Hepatocyte (in vitro differentiated cells): Measurements from ENCODE around the gene RANGAP1. TPM values are rescaled to one million over a fixed set of nuclear protein-coding genes. Genes with fewer than 3 reads are reported as not detected.

ENCODE experiments used
- DNase-seq: peaks from one replicate; pipeline ENCODE4 v3.0.0-alpha.2; 2016; ENCODE audit warnings: low spot score
- H2AFZ ChIP-seq: fragments of 200-600 bp; sonication (generic); 2 replicates; pipeline ENCODE4 v1.6.0; 2016; ENCODE audit warnings: antibody characterized with exemption, mild to moderate bottlenecking
- H3K27ac ChIP-seq: fragments of 200-600 bp; sonication (generic); 2 replicates; pipeline ENCODE4 v1.5.1; 2016; ENCODE audit warnings: mild to moderate bottlenecking
- H3K27me3 ChIP-seq: fragments of 200-600 bp; sonication (generic); 2 replicates; pipeline ENCODE4 v1.6.1; 2016
- H3K36me3 ChIP-seq: fragments of 200-600 bp; sonication (generic); replicated peaks from 2 replicates; pipeline ENCODE4 v1.5.1; 2016; ENCODE audit warnings: low read depth; ENCODE audit not compliant: insufficient read depth
- H3K4me1 ChIP-seq: fragments of 200-600 bp; sonication (generic); 2 replicates; pipeline ENCODE4 v1.5.1; 2016; ENCODE audit warnings: mild to moderate bottlenecking, moderate library complexity; ENCODE audit not compliant: insufficient read depth
- H3K4me2 ChIP-seq: fragments of 200-600 bp; sonication (generic); 2 replicates; pipeline ENCODE4 v1.6.0; 2016
- H3K4me3 ChIP-seq: fragments of 200-600 bp; sonication (generic); 2 replicates; pipeline ENCODE4 v1.5.1; 2016; ENCODE audit warnings: mild to moderate bottlenecking
- H3K79me2 ChIP-seq: fragments of 200-600 bp; sonication (generic); 2 replicates; pipeline ENCODE4 v1.6.0; 2017; ENCODE audit warnings: mild to moderate bottlenecking
- H3K9me2 ChIP-seq: fragments of 200-600 bp; sonication (generic); replicated peaks from 2 replicates; pipeline ENCODE4 v1.6.0; 2017; ENCODE audit warnings: mild to moderate bottlenecking; ENCODE audit not compliant: insufficient read depth
- H3K9me3 ChIP-seq: fragments of 200-600 bp; sonication (generic); 2 replicates; pipeline ENCODE4 v1.5.1; 2016; ENCODE audit warnings: low read depth, mild to moderate bottlenecking
- H4K20me1 ChIP-seq: fragments of 200-600 bp; sonication (generic); 2 replicates; pipeline ENCODE4 v1.6.0; 2016; ENCODE audit warnings: mild to moderate bottlenecking; ENCODE audit not compliant: insufficient read depth, poor library complexity, severe bottlenecking
- EZH2 ChIP-seq: fragments of 200-600 bp; sonication (generic); IDR thresholded peaks from 2 replicates; pipeline ENCODE4 v1.6.1; 2016; ENCODE audit warnings: antibody characterized with exemption, mild to moderate bottlenecking, borderline replicate concordance
- EZH2phosphoT487 ChIP-seq: fragments of 200-600 bp; sonication (generic); IDR thresholded peaks from one replicate; pipeline ENCODE4 v1.6.1; 2018; ENCODE audit warnings: antibody characterized with exemption, mild to moderate bottlenecking, low read depth, moderate library complexity; ENCODE audit not compliant: unreplicated experiment, severe bottlenecking
- WGBS: methylation state at CpG from one replicate; pipeline ENCODE4 v1.1.6; 2016; ENCODE audit warnings: low lambda C conversion rate; ENCODE audit errors: missing lambda C conversion rate; 5-methylcytosine and 5-hydroxymethylcytosine counted together
- polyA plus RNA-seq: library from polyadenylated mRNA; unstranded; fragments of >200 nt; fragmentation: Nextera tagmentation; extraction: Ambion mirVana; gene quantifications from 2 replicates; pipeline ENCODE4 v1.2.1, GENCODE V29; 2016
- total RNA-seq: library from RNA; depleted of rRNA; stranded (reverse); fragments of >200 nt; gene quantifications from 2 replicates; pipeline ENCODE4 v1.2.3, GENCODE V29; 2014
- TF ChIP-seq, protein P1 (sequence below): fragments of 200-600 bp; sonication (generic); IDR thresholded peaks from 2 replicates; pipeline ENCODE4 v1.5.1; 2016; ENCODE audit warnings: antibody characterized with exemption, mild to moderate bottlenecking; ENCODE audit not compliant: poor library complexity

RANGAP1 gene
- total and polyA plus RNA-seq, 2 experiments from 2014 or later = 35.2 to 38.1 TPM

DNA sequence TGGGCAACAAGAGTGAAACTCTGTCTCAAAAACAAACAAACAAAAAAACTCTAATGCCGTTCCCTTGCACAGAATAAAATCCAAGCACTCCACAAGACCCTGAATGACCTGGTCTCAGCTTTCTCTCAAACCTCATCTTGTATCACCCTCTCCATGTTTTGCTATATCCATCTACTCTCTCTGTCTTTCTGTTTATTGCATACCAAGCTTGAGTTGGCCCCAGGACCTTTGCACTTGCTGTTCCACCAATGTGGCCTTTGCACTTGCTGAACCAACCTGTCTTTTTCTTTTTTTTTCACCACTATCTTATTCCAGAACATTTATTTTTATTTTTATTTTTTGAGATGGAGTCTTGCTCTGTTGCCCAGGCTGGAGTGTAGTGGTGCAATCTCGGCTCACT, 82.9 kb downstream of the RANGAP1 start:
- Histone ChIP-seq H3K9me2 (no peaks in the 10 kb centered on the region), H3K79me2 (peaks cover 19% of the 10 kb centered on the region), H3K36me3 (no peaks in the 10 kb centered on the region), H3K27ac (no peak overlapping the region), H3K4me2 (no peak overlapping the region), H3K4me3 (no peak overlapping the region), H2AFZ (no peak overlapping the region), H3K4me1 (peaks cover 8% of the 10 kb centered on the region), H3K27me3 (peaks cover 9% of the 10 kb centered on the region), H4K20me1 (no peaks in the 10 kb centered on the region), H3K9me3 (no peaks in the 10 kb centered on the region)
- TF ChIP-seq EZH2 (no peak), EZH2phosphoT487 (no peak)
- DNase-seq = no peak
- 91% methylated on average over 2 of the region's 2 CpGs for WGBS

GRCh38 chr22:41201141-41201540, 84.8 kb downstream of the RANGAP1 start:
- Histone ChIP-seq H3K4me2 (no peak overlapping the region), H3K27me3 (peaks cover 9% of the 10 kb centered on the region), H3K4me1 (peaks cover 11% of the 10 kb centered on the region), H2AFZ (no peak overlapping the region), H4K20me1 (no peaks in the 10 kb centered on the region), H3K9me2 (no peaks in the 10 kb centered on the region), H3K27ac (no peak overlapping the region), H3K79me2 (peaks cover 6% of the 10 kb centered on the region), H3K36me3 (no peaks in the 10 kb centered on the region), H3K9me3 (no peaks in the 10 kb centered on the region), H3K4me3 (no peak overlapping the region)
- 81% methylated on average over 10 of the region's 10 CpGs for WGBS
- DNase-seq = peak; percentile 35
- no peak for TF ChIP-seq EZH2phosphoT487
- TF ChIP-seq EZH2 = no peak
- TF ChIP-seq, protein P1, sequence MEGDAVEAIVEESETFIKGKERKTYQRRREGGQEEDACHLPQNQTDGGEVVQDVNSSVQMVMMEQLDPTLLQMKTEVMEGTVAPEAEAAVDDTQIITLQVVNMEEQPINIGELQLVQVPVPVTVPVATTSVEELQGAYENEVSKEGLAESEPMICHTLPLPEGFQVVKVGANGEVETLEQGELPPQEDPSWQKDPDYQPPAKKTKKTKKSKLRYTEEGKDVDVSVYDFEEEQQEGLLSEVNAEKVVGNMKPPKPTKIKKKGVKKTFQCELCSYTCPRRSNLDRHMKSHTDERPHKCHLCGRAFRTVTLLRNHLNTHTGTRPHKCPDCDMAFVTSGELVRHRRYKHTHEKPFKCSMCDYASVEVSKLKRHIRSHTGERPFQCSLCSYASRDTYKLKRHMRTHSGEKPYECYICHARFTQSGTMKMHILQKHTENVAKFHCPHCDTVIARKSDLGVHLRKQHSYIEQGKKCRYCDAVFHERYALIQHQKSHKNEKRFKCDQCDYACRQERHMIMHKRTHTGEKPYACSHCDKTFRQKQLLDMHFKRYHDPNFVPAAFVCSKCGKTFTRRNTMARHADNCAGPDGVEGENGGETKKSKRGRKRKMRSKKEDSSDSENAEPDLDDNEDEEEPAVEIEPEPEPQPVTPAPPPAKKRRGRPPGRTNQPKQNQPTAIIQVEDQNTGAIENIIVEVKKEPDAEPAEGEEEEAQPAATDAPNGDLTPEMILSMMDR = no peak

DNA sequence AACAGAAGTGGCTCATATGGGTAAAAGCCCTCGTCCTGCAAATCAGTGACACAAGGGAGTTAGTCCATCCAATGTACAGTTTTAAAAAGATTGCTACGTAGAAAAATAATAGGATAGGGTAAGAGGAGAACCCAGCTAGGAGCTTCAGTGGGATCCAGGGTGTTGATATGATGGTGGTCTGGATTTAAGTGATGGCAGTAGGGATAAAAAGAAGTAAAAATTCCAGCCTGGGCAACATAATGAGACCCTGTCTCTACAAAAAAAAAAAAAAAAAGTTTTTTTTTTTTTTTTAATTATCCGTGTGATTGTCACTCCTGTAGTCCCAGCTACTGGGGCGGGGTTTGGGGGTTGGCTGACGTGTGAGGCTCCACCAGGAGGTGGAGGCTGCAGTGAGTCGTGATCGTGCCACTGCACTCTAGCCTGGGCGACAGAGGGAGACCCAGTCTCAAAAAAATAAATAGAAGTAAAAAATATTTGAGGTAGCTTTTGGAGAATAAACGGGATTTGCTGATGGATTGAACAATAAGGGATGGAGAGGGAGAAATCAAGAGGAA, 87.9 kb downstream of the RANGAP1 start:
- H3K79me2 ChIP-seq = no peaks in the 10 kb centered on the region
- 7% methylated on average over 9 of the region's 9 CpGs for WGBS
- peak overlapping the region; percentile 96 for H2AFZ ChIP-seq
- H4K20me1 ChIP-seq = no peaks in the 10 kb centered on the region
- peaks cover 7% of the 10 kb centered on the region for H3K4me1 ChIP-seq
- H3K27me3 ChIP-seq = peaks cover 9% of the 10 kb centered on the region
- no peaks in the 10 kb centered on the region for H3K9me2 ChIP-seq
- H3K36me3 ChIP-seq = no peaks in the 10 kb centered on the region
- H3K9me3 ChIP-seq = no peaks in the 10 kb centered on the region
- H3K4me3 ChIP-seq = peak overlapping the region; percentile 91
- TF ChIP-seq, protein P1 = no peak
- TF ChIP-seq EZH2phosphoT487 (no peak), EZH2 (no peak)
- no peak overlapping the region for H3K27ac ChIP-seq
- DNase-seq = peak; percentile 23
- peak overlapping the region; percentile 100 for H3K4me2 ChIP-seq

DNA sequence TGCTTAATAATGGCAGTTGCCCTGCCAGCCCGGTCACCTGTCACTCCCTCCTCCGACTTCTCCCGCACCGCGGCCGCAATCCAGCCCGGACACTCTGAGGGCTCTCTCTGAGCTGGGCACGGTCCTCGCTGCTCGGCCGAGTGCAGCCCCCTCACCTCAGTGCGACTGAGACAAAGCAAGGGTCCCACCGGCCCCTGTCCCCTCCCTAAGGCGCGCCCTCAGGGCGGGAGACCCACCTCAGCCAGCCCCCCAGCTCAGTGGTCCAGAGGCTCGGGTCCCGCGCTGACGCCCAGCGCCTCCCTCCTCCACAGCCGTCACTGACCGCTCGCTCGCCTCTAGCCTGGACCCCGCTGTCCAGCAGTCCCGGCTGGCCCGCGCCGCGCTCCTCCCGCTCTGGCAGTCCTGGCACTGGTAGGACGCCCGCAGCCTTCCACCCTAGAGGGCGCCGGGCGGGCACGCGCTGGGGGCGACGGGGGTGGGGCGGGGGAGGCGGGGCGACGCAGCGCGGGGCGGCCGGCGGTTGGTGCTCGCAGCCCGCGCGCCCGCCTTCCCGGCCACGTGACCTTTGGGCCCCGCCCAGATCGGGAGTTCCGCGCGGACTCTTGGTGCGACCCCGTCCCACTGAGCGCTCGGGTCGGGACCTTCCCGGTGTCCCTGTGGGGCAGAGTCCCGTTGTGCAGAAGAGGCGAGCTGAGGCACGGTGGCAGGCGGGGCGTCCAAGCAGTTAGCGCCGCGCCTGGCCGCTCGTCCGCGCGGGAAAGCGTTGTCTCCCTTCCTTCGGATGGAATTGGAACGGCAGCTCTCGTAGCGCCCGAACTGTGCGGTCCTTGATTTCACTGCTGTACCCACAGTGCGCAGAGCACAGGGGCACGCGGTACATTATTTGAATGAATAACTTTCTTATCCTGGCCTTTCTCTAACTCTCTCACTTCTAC, 88.7 kb downstream of the RANGAP1 start:
- Histone ChIP-seq H3K9me3 (no peaks in the 10 kb centered on the region), H3K79me2 (no peaks in the 10 kb centered on the region), H2AFZ (peak overlapping the region; percentile 96), H4K20me1 (no peaks in the 10 kb centered on the region), H3K9me2 (no peaks in the 10 kb centered on the region), H3K4me3 (peak overlapping the region; percentile 91), H3K4me1 (peaks cover 7% of the 10 kb centered on the region), H3K4me2 (peak overlapping the region; percentile 100), H3K27ac (no peak overlapping the region), H3K27me3 (peaks cover 9% of the 10 kb centered on the region), H3K36me3 (no peaks in the 10 kb centered on the region)
- TF ChIP-seq EZH2 = no peak
- TF ChIP-seq, protein P1 = peak; percentile 10
- WGBS = under 1% methylated on average over 63 of the region's 91 CpGs
- DNase-seq = peak; percentile 84
